ENCODE results near the gene CNIH2.
"Not testable (repeated sequence)": the region's sequence is repeated elsewhere in the genome, so short reads cannot be mapped to it uniquely, and the experiment has no call there.

CNIH2 gene

GRCh38 chr11:66315498-66315885 is 37.5 kb downstream of the CNIH2 start:
- DNase-seq (ENCODE audit: low read depth), result no peak

DNA sequence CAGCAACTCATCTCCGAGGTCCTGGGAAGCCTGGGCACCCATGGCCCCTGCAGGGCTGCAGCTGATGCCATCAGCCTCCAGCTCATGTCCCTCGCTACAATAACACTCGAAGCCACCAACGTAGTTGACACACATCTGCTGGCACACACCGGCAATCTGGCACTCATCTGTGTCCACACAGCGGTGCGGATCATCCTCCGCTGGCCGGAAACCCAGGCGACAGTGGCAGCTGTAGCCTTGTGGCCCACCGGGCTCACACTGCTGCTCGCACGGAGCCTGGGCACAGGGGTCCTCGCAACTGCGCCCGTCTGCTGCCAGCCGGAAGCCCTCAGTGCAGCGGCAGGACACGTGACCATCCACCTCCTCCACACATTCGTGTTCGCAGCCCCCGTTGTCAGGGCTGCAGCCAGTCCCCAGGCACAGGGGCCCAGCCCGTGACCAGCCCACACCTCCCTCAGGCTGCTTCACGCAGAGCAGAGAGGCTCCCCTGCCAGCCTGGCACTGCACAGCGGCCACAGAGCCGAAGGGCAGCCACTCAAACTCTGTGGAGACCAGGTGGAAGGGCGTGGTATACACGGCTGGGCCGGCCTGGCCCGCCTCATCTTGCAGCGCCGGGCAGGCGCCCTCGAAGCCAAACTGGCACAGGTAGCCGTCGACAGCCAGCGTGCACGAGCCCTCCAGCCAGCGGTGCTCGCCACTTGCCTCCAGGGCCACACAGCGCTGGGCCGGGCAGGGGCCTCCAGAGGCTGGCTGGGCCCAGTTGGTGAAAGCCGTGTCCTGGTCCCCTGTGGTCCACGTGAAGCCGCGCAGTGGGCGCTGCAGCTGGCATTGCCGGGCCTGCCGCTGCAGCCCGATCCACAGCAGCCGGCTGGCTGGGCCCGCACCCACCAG is 38.2 kb downstream of the CNIH2 start:
- no peak for DNase-seq (ENCODE audit: low read depth)

GRCh38 chr11:66316849-66317251 is 38.9 kb downstream of the CNIH2 start, which contains the start of gene CD248:
Gene CD248, minus strand, starts transcription at chr11:66317044. Its CDS starts 17 bp downstream, at chr11:66317027.
- DNase-seq (ENCODE audit: low read depth), result peak; percentile 63

DNA sequence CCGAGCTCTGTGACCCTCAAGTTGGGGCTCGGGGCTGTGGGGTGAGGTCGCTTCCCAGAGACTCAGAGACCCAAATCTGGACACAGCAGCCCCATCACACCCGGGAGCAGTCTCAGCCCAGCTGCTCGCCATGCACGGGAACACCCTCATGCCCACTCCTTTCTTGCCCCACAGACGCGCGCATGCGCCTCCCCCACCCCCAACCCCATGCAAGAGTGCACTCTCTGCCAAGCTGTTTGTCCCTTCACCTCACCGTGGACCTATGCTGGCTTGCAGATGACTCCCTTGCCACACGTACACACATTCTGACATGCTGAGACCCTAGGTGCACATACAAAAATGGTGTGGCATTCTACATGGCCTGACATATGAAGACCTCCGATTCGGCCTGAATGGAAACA is 39.3 kb downstream of the CNIH2 start:
- DNase-seq (ENCODE audit: low read depth), result peak; percentile 55

DNA sequence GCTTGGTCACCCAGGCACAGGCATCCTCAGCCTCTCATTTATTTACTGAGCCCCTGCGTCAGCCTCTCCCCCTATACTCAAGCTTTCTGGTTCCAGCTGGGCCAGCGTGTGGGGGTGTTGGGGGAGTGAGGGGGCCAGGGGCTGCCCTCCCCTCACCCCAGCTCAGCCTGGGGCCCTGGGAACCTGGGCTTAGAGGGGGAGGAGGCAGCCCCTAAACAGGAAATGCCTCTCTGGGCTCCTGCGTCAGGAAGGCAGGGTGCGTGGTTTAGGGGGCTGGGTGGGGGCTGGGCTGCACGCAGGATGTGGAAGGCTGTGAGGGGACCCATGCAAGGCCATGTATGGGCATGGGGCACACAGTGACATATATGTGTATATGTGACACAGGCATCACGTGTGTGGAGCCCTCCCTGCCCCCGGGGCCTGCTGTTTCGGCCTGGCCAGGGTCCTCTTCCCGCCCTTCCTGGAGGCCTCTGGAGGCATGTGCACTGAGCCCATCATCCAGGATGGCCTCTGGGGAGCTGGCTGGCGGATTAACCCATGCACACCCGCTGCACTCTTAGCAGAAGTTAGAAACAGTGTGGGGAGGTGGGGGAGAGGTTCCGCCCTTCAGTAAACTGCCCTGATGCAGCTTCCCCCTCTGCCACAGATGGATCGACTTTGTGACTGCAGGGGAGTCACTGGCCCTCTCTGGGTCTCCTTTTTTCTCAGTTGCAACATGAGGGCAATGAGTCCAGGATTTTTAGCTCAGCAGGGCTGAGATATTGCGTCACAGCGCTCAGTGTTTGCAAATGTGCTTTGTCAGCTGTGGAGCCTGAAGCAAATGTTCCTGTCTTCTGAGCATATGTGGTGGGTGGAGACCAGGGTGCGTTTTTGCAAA is 40.0 kb downstream of the CNIH2 start:
- DNase-seq (ENCODE audit: low read depth), result peak; percentile 93

DNA sequence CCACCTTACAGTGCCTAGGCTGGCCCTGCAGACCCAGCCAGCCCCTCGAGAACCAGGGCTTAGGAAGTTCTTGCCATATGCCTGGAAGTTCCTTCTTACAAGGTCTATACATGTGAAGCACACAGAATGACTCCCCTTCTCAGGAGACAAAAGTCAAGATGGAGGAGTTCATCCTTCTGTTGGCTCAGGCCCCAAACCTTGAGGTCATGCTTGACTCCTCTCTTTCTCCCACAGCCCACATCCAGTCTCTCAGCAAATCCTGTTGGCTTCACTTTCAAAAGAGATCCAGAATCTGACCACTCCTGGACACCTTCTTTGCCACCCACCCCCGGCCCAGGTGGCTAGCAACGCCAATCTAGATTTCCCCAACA is 40.6 kb downstream of the CNIH2 start:
- peak; percentile 82 for DNase-seq (ENCODE audit: low read depth)

- not testable (repeated sequence) for DNase-seq (ENCODE audit: low read depth)
Measured at GRCh38 chr11:66320289-66320688, 42.3 kb downstream of the CNIH2 start.

DNA sequence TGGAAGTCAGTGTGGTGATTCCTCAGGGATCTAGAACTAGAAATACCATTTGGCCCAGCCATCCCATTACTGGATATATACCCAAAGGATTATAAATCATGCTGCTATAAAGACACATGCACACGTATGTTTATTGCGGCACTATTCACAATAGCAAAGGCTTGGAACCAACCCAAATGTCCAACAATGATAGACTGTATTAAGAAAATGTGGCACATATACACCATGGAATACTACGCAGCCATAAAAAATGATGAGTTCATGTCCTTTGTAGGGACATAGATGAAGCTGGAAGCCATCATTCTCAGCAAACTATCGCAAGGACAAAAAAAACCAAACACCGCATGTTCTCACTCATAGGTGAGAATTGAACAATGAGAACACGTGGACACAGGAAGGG is 42.8 kb downstream of the CNIH2 start:
- not testable (repeated sequence) for DNase-seq (ENCODE audit: low read depth)

DNA sequence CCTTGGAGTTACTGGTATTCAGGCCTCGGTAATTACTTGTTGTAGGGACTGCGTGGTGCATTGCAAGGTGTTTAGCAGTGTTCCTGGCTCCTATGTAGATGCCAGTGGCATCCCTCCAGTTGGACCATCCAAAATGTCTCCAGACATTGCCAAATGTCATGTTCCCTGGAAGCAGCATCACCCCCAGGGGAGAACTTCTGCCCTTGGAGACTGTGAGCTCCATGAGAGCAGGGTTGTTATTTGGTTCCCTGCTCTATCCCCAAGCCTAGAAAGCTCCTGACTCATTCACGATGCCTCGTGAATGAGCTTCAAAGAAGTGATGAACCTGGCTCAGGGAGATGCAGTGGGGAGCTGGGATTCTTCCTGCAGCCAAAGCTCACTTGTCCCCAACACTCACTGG is 43.6 kb downstream of the CNIH2 start:
- no peak for DNase-seq (ENCODE audit: low read depth)

- DNase-seq (ENCODE audit: low read depth), result peak; percentile 37
Measured at GRCh38 chr11:66322732-66323427, 44.9 kb downstream of the CNIH2 start.

- DNase-seq (ENCODE audit: low read depth), result no peak
Measured at GRCh38 chr11:66323684-66324083, 45.7 kb downstream of the CNIH2 start.

DNA sequence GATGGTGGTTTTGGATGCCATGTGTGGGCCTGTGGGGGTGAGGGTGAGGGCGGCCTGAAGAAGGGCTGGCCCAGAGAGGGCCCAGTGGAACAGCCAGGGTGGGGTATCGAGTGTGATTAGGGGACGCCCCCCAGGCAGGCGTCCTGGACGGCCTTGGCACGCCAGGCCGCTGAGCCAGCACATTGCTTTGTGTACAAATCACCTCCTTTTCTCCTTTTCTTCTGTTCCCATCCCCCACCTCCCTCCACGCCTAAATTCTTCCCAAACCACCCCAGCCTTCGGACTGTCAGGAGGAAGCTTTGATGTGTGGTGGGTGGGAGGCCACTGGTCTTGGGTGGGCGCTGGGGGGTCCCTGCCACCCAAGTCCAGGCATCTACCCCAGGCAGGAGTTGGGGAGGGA is 46.7 kb downstream of the CNIH2 start:
- no peak for DNase-seq (ENCODE audit: low read depth)

GRCh38 chr11:66325263-66325671 is 47.3 kb downstream of the CNIH2 start:
- no peak for DNase-seq (ENCODE audit: low read depth)

DNA sequence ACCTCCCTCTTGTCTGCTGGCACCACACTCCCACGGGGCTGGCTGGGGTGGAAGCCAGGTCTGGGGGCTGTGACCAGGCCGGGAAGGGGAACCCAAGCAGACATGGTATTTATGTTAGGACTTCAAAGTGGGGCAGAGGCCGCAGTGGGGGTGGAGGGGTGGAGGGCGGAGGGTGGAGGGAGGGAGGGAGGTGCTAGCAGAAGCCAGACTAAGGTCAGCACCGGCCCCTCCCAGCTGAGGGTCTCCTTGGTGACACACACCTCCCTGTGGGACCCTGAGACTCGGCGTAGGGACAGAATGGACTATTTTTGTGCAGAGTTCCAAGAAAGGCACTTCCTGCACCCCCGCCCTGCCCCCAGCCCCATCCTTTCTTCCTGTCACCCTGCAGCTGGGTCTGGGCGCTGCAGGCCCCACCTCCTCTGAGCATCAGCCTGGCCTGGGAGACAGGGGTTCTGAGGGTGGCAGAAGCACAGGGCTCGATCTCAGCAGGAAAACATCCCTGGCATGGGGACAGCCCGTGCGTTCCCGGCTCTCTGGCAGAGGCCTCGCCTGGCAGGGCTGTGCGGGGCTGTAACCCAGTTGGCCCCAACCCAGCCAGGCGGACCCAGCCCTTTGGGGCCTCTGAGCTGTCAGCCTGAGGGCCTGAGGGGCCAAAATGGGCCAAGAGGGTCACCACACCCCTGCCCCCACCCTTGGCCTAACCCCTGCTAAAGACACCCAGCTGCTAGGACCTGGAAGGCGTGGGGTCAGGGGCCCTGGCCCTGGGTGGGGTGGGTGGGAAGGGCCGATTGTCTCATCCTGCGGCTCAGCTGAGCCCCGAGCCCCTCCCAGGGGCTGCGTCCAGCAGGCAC is 48.5 kb downstream of the CNIH2 start:
- no peak for DNase-seq (ENCODE audit: low read depth)

DNA sequence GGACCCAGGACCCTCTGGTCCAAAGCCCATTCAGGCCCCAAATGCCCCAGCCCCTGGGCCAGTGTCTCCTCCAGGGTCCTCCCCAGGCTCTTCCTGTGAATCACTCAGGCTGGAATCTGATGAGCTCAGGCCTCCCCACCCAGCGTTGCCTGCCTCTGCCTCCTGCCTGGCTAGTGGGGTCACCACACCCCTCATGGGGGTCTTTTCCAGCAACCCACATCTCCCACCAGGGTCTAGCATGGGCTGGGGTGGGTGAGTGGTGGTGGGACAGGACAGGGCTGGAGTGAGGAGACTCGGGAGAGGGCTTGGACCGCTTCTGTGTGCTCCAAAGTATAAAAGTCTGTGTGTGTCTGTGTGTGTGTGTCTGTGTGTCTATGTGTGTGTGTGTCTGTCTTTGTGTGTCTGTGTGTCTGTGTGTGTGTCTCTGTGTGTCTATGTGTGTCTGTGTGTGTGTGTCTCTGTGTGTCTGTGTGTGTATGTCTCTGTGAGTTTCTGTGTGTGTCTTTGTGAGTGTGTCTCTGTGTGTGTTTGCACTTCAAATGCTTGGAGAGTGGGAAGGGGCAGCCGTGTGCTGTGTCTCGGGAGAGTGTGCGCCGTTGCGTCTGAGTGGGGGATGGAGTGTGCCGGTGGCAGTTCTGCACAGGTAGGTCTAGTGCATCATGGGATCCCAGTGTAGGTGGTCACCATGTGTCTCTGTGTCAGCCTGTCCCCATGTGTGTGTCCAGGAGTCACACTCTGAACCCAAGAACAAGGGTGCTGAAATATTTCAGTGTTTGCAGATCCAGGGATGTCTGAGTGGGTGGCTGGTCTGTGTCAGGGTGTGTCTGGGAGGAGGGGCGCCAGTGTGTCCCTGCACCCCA is 49.4 kb downstream of the CNIH2 start:
- DNase-seq (ENCODE audit: low read depth), result peak; percentile 53

- DNase-seq (ENCODE audit: low read depth), result no peak
Measured at GRCh38 chr11:66328031-66328301, 50.0 kb downstream of the CNIH2 start.

- peak; percentile 45 for DNase-seq (ENCODE audit: low read depth)
Measured at GRCh38 chr11:66328302-66329144, 50.5 kb downstream of the CNIH2 start.

DNA sequence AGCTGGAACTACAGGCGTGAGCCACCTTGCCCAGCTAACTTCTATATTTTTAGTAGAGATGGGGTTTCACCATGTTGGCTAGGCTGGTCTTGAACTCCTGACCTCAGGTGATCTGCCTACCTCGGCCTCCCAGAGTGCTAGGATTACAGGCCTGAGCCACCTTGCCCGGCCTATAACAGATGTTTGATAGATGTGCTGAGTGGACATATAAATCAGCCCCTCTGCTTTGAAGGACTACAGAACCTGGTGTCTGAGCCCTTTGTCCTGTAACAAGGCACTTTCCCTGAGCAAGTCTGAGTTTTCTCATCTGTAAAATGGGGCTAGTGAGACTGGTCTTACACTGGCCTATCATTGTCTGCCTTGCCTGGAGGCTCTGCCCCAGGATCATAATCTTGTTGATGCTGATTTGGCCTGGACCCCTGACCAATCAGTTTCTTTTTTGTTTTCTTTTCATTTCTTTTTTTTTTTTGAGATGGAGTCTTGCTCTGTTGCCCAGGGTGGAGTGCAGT is 51.2 kb downstream of the CNIH2 start:
- DNase-seq (ENCODE audit: low read depth), result no peak

DNA sequence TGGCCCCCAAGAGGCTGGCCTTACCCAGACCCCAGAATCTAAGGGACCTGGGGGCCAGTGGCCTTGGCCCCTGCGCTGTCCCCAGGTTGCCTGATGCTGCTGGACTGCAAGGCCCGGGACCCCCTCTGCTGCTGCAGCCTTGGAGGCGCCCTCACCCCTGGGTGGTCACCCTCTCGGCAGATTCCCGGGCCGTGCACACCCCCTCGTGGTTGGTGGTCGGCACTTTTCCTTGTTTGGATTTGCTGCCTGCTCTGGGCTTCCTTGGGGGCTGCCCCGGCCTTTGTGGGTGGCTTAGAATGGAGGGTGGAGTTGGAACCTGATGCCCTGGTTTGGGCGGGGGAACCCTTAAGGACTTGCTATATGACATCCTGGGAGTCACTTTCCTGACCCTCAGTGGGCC is 53.0 kb downstream of the CNIH2 start:
- DNase-seq (ENCODE audit: low read depth), result no peak
